Immature natural killer cell (primary cell): ENCODE measurements around the gene MEPCE. TPM values are rescaled to one million over a fixed set of nuclear protein-coding genes. Genes with fewer than 3 reads are reported as not detected.
"Not testable (repeated sequence)": the region's sequence is repeated elsewhere in the genome, so short reads cannot be mapped to it uniquely, and the experiment has no call there.

Source experiments
- DNase-seq, 3 donors: peaks; one replicate each; pipeline ENCODE4 v3.0.0; 2022; ENCODE audit warnings: mixed read lengths in 1 of 3
- H3K27ac Mint-ChIP-seq, 6 donors: one replicate each; pipeline ENCODE4 v1.8.0; 2020; ENCODE audit warnings: mixed read lengths in 6 of 6, mild to moderate bottlenecking in 5 of 6, inconsistent platforms in 4 of 6, moderate library complexity in 3 of 6
- H3K27me3 Mint-ChIP-seq, 3 donors: one replicate each; pipeline ENCODE4 v1.8.0; 2020 to 2021; ENCODE audit warnings: low read depth in 3 of 3, mild to moderate bottlenecking in 3 of 3, mixed read lengths in 3 of 3, moderate library complexity in 3 of 3, inconsistent platforms in 1 of 3
- H3K36me3 Mint-ChIP-seq, 3 donors: one replicate each; pipeline ENCODE4 v1.8.0; 2020; ENCODE audit warnings: mixed read lengths in 3 of 3, inconsistent platforms in 2 of 3, mild to moderate bottlenecking in 2 of 3
- H3K4me1 Mint-ChIP-seq, 2 donors: one replicate each; pipeline ENCODE4 v1.8.0; 2020; ENCODE audit warnings: inconsistent platforms in 2 of 2, mild to moderate bottlenecking in 2 of 2, mixed read lengths in 2 of 2, moderate library complexity in 1 of 2
- H3K4me3 Mint-ChIP-seq, 5 donors: one replicate each; pipeline ENCODE4 v1.8.0; 2020; ENCODE audit warnings: mild to moderate bottlenecking in 5 of 5, mixed read lengths in 5 of 5, inconsistent platforms in 3 of 5, moderate library complexity in 3 of 5
- H3K9me3 Mint-ChIP-seq, 6 donors: one replicate each; pipeline ENCODE4 v1.8.0; 2020; ENCODE audit warnings: mild to moderate bottlenecking in 6 of 6, mixed read lengths in 6 of 6, inconsistent platforms in 4 of 6, moderate library complexity in 3 of 6
- polyA plus RNA-seq, 3 donors: library from polyadenylated mRNA; unstranded; fragments of 300-500 nt; fragmentation: Illumina TruSeq; gene quantifications; one replicate each; pipeline ENCODE4 v1.2.3, GENCODE V29; 2021

MEPCE gene
- polyA plus RNA-seq, 3 donors from 2014 or later = 3.0 to 12.1 (median 8.3) TPM

DNA sequence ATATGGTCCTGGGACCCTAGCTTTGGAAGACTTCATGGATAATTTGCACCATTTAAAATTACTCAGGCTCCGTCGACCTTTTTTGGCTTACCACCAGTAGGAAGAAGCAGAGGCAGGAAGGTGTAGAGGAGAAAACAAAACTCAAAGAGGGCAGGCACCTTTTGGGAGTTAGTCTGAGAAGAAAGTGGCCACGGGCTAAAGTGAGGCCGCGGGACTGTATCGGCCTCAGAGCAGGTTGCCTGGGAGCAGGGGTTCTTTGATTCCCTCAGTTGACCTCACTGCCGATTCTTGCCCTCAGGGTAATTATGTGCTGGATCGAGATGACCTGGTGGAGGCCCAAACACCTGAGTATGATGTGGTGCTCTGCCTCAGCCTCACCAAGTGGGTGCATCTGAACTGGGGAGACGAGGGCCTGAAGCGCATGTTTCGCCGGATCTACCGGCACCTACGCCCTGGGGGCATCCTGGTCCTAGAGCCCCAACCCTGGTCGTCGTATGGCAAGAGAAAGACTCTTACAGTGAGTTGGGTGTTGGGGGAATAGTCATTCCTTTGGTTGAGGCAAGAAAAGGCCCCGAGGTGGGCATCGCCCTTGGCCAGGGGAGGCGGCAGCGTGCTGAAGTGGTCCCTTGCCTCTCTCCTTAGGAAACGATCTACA lies 3.1 kb downstream of the MEPCE start:
- no peaks in the 10 kb centered on the region for H3K9me3 Mint-ChIP-seq
- peaks cover 63 to 66% of the 10 kb centered on the region in 2 donors for H3K4me1 Mint-ChIP-seq
- no peak for DNase-seq
- peaks cover 0 to 13% (median 4%) of the 10 kb centered on the region in 3 donors for H3K36me3 Mint-ChIP-seq
- peaks cover 32 to 35% (median 35%) of the 10 kb centered on the region in 3 donors for H3K27me3 Mint-ChIP-seq
- peak overlapping the region in 4 of 5 donors; percentile 2 to 55 (median 22) for H3K4me3 Mint-ChIP-seq
- peak overlapping the region; percentile 59 to 94 (median 77) for H3K27ac Mint-ChIP-seq

DNA sequence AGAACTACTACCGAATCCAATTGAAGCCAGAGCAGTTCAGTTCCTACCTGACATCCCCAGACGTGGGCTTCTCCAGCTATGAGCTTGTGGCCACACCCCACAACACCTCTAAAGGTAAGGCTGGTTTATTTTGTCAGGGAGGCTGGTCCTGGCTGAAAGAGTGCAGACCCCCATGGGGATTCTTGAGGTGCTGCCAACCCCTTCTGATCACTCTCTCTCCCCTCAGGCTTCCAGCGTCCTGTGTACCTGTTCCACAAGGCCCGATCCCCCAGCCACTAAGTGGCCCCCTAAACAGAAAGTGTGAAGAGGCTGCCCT lies 3.6 kb downstream of the MEPCE start:
- DNase-seq = no peak
- Mint-ChIP-seq H3K27ac (peak overlapping the region in 4 of 6 donors; percentile 60 to 94 (median 78)), H3K4me1 (peaks cover 58 to 61% of the 10 kb centered on the region in 2 donors), H3K27me3 (peaks cover 28 to 31% (median 30%) of the 10 kb centered on the region in 3 donors), H3K9me3 (no peaks in the 10 kb centered on the region), H3K36me3 (peaks cover 0 to 13% (median 4%) of the 10 kb centered on the region in 3 donors), H3K4me3 (peak overlapping the region in 1 of 5 donors; percentile 55)

DNA sequence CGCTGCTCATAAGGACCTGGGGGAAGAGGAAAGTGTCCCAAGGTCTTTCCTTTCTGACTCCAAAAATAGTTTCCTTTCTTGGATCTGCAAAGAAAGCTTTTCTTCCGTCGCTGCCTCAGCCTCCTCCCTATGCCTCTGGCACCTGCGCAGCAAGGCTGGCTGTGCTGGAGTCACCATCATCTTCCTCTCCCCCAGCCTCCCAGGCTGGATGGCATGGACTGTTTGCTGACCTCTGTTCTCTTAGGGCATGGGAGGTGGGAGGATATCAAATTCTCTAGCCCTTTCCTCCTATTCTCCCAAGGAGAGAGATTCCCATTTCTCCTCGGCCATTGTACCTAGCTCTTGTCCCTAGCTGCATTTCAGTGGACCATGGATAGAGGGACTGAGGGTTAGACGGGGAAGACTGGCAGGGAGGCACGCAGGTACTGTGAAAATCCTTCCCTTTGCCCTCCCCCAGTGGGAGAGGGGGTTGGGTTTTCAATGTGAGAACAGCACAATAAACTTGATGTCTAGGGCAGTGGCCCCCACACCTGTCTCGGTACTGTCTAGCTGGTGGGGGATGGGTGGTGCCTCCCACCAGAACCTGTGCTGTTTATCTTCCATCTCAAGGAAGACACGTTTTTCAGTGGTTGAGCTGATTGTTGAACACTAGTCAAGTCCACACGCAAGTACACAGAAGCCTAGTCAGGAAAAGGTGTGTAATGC lies 4.1 kb downstream of the MEPCE start:
- Mint-ChIP-seq H3K27ac (peak overlapping the region; percentile 87 to 96 (median 94)), H3K9me3 (no peaks in the 10 kb centered on the region), H3K27me3 (peaks cover 23 to 26% (median 25%) of the 10 kb centered on the region in 3 donors), H3K4me3 (peak overlapping the region; percentile 50 to 89 (median 86)), H3K36me3 (peaks cover 0 to 13% (median 4%) of the 10 kb centered on the region in 3 donors), H3K4me1 (peaks cover 53 to 57% of the 10 kb centered on the region in 2 donors)
- DNase-seq = no peak

DNA sequence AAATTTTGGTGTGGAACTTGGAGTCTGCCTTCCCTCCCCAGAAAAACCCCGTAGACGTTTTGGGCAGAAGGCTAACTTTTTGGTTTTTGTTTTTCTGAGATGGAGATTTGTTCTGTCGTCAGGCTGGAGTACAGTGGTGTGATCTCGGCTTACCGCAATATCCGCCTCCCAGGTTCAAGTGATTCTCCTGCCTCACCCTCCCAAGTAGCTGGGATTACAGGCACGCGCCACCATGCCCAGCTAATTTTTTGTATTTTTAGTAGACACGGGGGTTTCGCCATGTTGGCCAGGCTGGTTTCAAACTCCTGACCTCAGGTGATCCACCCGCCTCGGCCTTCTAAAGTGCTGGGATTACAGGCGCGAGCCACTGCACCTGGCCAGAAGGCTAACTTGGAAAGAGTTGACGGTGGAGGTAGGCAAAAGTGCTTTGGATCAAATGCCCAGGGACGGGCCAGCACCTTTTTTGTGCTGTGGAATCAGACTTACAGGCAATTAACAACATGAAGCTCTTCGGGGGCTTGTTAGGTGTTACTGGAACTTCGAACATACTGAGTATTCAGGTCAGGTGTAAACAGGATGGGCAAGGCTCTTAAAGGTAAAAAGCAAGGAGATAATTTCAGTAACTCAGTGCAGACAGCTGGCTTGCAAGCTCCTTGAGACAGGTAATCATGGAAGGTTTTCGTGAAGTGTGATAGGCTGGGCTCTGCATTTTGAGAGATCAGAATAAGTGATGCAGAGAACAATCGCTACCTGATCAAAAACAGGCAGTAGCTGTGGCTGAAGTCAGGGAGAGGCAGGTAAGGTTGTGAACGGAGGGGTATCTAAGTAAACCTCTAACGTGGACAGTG lies 4.9 kb downstream of the MEPCE start:
- Mint-ChIP-seq H3K4me3 (peak overlapping the region; percentile 86 to 89 (median 87)), H3K4me1 (peaks cover 48 to 53% of the 10 kb centered on the region in 2 donors), H3K36me3 (peaks cover 0 to 12% (median 4%) of the 10 kb centered on the region in 3 donors), H3K27me3 (peaks cover 16 to 18% (median 17%) of the 10 kb centered on the region in 3 donors), H3K27ac (peak overlapping the region; percentile 87 to 96 (median 94)), H3K9me3 (no peaks in the 10 kb centered on the region)
- no peak for DNase-seq

DNA sequence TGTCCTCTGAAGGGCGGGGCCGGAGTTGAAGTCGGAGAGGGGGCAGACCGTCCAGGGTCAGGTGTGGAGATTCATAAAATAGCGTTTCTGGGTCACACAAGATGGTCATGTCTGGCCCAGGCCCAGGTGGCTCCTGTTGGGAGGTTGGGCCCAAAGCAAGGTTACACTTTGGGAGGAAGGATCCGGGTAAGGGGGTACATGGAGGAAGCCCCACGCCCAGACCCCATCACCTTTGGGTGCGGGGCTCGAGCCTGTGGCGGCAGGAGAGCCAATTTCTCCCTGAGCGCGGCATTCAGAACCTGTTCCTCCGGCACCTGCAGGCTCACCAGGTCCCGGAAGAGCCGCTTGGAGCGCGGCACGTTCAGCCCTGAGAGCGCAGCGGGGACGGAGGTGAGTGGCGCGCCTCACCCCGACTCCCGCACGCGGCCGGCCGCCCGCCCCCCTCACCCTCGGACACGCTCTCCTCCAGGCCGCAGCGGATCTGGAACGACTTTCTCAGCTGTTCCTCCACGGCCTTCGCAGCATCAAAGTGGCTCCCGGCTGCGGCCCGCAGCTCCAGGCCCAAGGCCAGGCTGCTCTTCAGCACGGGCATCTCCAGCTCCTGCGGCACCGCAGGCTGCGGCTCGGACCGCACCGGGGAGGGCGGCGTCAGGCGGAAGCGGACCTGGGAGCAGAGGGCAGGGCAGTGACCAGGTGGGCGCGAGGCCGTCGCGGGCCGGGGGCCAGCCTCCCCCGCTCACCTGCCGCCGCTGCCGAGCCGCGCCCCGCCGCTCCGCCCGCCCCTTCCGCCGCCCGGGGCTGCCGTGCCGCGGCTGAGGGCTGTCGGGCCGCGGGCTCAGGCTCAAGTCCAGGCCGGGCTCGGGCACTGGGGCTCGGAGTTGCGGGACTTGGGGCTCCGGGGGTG lies 6.0 kb downstream of the MEPCE start:
- peak; percentile 31 to 53 (median 47) for DNase-seq
- H3K4me1 Mint-ChIP-seq = peaks cover 42 to 46% of the 10 kb centered on the region in 2 donors

DNA sequence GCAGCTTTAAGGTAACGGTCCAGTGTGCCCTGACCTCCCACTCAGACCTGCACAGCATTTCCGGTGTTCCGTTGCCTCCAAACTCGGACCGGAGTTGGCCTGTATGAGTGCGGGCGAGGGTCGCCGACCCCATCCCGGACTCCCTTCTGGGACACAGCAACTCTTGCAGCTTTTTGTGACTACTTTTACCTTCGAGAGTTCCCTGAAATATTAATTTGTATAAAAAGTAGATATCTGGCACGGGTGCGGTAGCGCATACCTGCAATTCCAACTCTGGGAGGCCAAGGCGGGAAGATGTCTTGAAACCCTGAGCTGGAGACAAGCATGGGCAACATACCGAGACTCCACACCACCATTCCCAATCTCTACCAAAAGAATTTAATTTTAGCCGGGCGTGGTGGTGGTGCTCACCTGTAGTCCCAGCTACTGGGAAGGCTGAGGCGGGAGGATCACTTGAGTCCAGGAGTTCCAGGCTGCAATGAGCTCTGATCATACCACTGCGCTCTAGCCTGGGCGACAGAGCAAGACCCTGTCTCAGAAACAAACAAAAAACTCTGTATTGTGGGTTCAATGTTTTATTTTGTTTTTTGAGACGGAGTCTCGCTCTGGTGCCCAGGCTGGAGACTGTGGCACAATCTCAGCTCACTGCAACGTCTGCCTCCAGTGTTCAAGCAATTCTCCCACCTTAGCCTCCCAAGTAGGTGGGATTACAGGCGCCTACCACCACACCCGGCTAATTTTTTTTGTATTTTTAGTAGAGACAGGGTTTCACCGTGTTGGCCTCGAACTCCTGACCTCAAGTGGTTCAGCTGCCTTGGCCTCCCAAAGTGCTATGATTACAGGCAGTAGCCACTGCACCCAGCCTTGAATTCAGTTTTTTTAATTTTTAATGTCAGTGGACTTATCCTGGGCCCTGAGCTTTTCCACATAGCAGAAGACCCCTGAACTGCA lies 7.8 kb downstream of the MEPCE start:
- Mint-ChIP-seq H3K27ac (peak overlapping the region in 4 of 6 donors; percentile 28 to 97 (median 77)), H3K9me3 (no peaks in the 10 kb centered on the region), H3K36me3 (peaks cover 0 to 10% (median 1%) of the 10 kb centered on the region in 3 donors), H3K4me1 (peaks cover 27 to 29% of the 10 kb centered on the region in 2 donors), H3K4me3 (peak overlapping the region; percentile 9 to 98 (median 30)), H3K27me3 (peaks cover 6 to 10% (median 7%) of the 10 kb centered on the region in 3 donors)
- DNase-seq = no peak

More for the DNA sequence above, 6.0 kb downstream of the MEPCE start:
- Mint-ChIP-seq H3K9me3 (no peaks in the 10 kb centered on the region), H3K27me3 (peaks cover 8 to 10% (median 9%) of the 10 kb centered on the region in 3 donors), H3K36me3 (peaks cover 0 to 10% (median 4%) of the 10 kb centered on the region in 3 donors), H3K27ac (peak overlapping the region; percentile 90 to 98 (median 96)), H3K4me3 (peak overlapping the region; percentile 86 to 98 (median 95))

DNA sequence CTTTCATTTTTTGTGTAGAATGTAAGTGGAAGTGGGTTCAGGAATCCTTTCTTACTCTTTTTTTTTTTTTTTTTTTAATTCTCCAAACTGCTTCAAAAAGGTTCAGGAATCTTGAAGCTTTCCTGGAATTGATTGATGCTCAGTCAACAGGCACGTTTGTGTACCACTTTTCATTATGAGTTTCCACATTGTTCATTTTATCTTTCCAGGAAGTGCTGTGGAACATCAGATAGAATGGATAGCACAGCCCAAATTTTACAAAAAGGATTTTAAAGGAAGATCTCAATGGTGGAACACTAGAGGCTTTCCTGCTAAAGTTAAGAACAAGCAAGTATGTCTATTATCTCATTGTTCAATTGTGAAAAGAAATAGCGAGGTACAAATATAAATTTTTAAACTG lies 8.5 kb downstream of the MEPCE start:
- Mint-ChIP-seq H3K27me3 (peaks cover 6 to 10% (median 7%) of the 10 kb centered on the region in 3 donors), H3K27ac (peak overlapping the region in 4 of 6 donors; percentile 28 to 69 (median 43)), H3K36me3 (peaks cover 0 to 10% (median 0%) of the 10 kb centered on the region in 3 donors), H3K4me1 (peaks cover 22 to 24% of the 10 kb centered on the region in 2 donors), H3K4me3 (peak overlapping the region in 3 of 5 donors; percentile 18 to 31 (median 28)), H3K9me3 (no peaks in the 10 kb centered on the region)
- DNase-seq = no peak

DNA sequence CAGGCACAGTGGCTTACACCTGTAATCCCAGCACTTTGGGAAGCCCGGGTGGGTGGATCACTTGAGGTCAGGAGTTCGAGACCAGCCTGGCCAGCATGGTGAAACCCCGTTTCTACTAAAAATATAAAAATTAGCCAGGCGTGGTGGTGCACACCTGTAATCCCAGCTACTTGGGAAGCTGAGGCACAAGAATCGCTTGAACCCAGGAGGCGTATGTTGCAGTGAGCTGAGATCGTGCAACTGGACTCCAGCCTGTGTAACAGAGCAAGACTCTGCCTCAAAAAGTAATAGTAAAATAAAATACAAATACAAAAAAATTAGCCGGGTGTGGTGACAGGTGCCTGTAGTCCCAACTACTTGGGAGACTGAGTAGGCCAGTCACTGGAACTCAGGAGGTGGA lies 9.1 kb downstream of the MEPCE start:
- H3K4me3 Mint-ChIP-seq, H3K36me3 Mint-ChIP-seq, H3K9me3 Mint-ChIP-seq, H3K27ac Mint-ChIP-seq, H3K27me3 Mint-ChIP-seq, DNase-seq: not testable (repeated sequence)
- H3K4me1 Mint-ChIP-seq = peaks cover 18 to 22% of the 10 kb centered on the region in 2 donors

DNA sequence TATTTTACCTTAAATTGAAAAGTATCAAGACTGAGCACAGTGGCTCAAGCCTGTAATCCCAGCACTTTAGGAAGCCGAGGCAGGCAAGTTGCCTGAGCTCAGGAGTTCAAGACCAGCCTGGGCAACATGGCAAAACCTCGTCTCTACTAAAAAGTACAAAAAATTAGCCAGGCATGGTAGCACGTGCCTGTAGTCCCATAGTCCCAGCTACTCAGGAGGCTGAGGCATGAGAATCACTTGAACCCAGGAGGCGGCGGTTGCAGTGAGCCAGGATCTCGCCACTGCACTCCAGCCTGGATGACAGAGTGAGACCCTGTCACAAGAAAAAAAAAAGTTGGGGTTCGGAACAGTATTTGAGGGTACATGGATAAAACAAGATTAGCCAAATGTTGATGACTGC lies 9.6 kb downstream of the MEPCE start:
- not testable (repeated sequence) for DNase-seq, H3K36me3 Mint-ChIP-seq, H3K4me3 Mint-ChIP-seq

DNA sequence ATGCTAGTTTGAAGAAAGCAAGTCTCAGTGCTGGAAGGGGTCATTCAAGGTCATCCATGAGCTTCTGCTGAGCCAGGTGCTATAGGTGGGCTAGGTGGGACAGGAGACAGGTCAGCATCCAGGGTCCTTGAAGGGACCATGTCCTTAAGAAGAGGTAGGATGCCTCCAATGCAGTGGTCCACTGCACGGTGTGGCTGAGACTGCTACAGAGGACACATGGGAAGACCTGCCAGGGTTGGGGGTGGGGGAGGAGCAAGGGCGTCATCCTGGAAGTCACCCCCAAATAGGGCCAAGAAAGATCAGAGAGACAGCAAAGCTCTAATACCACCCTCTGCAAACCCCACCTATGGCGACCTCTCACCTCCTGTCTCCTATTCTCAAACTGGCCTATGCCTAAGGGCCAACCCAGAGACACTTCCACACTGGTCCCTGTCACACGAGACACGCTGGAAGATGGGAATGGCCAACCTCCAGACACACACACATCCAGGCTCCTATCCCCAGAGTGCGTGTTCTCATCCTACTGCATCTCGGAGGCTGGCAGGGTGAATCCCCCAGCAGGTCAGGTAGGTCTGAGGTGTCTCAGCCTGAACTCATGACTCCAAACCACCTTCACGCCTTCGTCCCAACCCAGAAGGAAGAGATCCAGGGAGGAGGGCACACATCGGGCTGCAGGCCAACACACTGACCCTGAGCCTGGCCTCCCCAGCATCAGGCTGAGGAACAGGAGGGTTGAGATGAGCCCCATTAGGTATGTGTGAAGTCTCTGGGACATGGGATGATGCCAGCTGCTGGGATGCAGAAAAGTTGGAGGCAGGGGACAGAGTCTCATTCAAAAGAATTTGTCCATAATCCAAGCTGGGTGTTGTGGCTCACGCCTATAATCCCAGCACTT lies 12.3 kb downstream of the MEPCE start:
- no peaks in the 10 kb centered on the region for H3K9me3 Mint-ChIP-seq
- peak overlapping the region in 1 of 6 donors; percentile 59 for H3K27ac Mint-ChIP-seq
- H3K27me3 Mint-ChIP-seq = no peaks in the 10 kb centered on the region
- DNase-seq = no peak
- H3K4me1 Mint-ChIP-seq = no peaks in the 10 kb centered on the region
- H3K4me3 Mint-ChIP-seq = no peak overlapping the region
- H3K36me3 Mint-ChIP-seq = no peaks in the 10 kb centered on the region

More for the DNA sequence above, 9.6 kb downstream of the MEPCE start:
- H3K9me3 Mint-ChIP-seq, H3K27ac Mint-ChIP-seq, H3K27me3 Mint-ChIP-seq: not testable (repeated sequence)
- H3K4me1 Mint-ChIP-seq = peaks cover 13 to 17% of the 10 kb centered on the region in 2 donors

DNA sequence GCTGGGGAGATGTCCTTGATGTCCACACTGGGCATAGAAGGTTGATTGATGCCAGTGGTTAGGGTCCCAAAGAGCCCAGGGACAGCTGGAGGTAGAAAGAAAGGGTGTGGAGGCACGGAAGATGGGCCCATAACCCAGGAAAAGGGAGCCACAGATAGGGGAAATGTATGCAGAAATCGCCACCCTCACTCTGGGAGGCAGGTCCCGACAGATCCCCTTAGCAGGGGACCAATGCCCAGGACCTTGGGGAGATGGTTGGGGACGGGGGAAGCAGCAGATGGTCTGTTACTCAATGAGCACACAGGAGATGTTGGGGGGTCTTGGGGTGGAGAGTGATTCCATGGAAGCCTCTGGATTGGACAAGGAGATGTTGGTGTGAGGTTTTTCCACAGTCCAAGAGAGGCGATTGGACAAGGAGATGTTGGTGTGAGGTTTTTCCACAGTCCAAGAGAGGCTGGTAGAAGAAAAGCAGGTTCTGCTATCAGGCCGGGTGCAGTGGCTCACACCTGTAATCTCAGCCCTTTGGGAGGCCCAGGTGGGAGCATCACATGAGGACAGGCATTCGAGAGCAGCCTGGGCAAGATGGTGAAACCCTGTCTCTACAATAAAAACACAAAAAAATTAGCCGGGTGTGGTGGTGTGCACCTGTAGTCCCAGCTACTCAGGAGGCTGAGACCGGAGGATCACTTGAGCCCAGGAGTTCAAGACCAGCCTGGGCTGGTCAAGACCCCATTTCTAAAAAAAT lies 13.6 kb downstream of the MEPCE start:
- no peaks in the 10 kb centered on the region for H3K36me3 Mint-ChIP-seq
- no peak overlapping the region for H3K4me3 Mint-ChIP-seq
- no peaks in the 10 kb centered on the region for H3K4me1 Mint-ChIP-seq
- H3K27me3 Mint-ChIP-seq = no peaks in the 10 kb centered on the region
- H3K9me3 Mint-ChIP-seq = no peaks in the 10 kb centered on the region
- DNase-seq = no peak
- peak overlapping the region in 1 of 6 donors; percentile 46 for H3K27ac Mint-ChIP-seq
